Epithelial cell of prostate (primary cell): ENCODE measurements around the gene GAS2.
A peak's percentile ranks its signal among the peaks of the same experiment; 100 is the strongest.

ENCODE experiments used
- DNase-seq: peaks from one replicate; pipeline ENCODE4 v3.0.0-alpha.2; 2011; ENCODE audit warnings: low read depth, low spot score
- H3K27ac ChIP-seq: fragments of 450-650 bp; 2 replicates; pipeline ENCODE4 v1.5.1; 2017; ENCODE audit warnings: mild to moderate bottlenecking

Gene GAS2

DNA sequence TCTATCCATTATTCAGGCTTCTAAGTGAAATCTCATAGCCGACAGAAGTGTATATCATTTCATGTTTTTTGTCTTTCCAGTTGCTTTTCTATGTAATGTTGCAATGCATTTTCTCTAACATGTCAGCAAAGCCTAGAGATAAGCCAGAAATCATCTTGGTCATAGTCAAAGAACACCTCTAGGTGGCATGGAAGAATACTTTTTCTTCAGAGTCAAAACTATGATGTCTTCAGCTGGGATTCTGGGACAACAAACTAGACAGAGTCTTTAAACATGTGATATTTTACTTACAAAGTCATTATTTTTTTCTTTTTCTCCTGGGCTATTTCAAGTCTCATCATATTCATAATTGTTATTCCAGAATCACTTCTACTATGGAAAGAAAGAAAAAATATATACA lies 4.4 kb downstream of the GAS2 start:
- no peak for DNase-seq
- no peak overlapping the region for H3K27ac ChIP-seq

DNA sequence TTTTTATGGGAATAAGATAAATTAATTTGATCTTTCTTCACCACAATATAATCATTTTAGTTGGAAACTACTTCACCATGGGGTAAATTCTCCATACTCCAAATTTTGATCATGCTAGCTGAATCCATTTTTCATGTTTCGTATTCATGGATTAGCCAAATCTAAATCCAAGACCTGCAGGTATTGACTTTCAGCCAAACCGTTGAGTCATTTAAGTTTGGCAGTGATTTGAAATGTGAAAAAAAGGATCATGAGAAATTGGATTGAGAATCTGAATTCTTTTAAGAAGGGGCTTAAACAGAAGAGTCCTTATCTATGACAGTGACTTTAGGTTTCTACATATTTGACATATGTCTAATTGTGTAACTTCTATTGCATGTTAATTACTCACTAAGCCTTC lies 5.3 kb downstream of the GAS2 start:
- DNase-seq: no peak
- no peak overlapping the region for H3K27ac ChIP-seq

GRCh38 chr11:22674470-22675439 lies 8.3 kb downstream of the GAS2 start:
- no peak for DNase-seq
- no peak overlapping the region for H3K27ac ChIP-seq

DNA sequence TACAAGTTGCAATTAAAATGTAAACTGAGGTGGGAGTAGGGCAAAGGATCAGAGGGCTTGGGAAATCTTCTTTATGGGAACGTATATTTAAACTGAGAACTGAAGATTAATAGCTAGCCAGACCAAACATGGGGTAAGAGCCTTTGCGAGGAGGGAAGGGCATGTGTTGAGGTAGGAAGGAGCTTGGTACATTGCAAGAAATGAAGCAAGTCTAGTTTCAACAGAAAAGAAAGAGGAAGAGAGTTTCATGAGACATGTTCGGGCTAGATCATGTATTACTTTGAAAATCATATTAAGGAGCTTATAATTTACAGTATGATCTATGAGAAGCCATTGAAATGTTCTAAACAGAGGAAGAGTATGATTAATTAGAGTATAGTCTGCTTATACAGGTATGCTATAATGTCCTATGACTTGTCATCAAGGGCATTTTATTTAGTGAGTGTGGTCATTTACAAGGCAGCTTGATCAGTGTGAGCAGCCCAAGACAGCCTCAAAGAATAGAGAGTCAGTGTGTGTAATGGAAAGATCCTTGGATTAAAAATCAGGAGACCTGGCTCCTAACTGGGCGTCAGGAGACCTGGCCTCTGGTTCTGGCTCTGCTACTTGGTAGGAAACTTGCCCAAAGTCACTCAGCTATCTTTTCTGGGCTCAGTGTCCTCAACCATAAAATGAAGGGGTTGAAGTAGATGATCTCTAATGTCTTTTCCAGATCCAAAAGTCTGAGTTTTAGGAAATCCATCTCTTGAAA lies 10.9 kb downstream of the GAS2 start:
- H3K27ac ChIP-seq: peak overlapping the region; percentile 19
- no peak for DNase-seq

DNA sequence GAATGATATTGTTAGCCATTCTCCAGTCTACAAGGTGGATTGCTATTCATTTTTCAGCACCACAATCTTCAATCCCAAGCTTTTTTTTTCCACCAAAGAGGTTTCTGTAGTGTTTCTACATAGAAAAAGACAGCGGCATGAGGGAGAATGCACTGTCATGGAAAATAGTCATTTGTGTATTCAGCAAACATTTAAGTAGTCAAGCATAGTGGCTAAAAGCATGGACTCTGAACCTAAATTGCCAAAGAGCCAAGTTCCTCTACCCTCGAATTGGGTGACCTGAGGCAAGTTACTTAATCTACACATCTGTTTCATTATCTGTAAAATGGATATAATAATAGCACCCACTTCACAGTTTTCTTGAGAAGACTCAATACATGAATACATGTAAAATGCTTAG lies 14.2 kb downstream of the GAS2 start:
- no peak for DNase-seq
- H3K27ac ChIP-seq: no peak overlapping the region

DNA sequence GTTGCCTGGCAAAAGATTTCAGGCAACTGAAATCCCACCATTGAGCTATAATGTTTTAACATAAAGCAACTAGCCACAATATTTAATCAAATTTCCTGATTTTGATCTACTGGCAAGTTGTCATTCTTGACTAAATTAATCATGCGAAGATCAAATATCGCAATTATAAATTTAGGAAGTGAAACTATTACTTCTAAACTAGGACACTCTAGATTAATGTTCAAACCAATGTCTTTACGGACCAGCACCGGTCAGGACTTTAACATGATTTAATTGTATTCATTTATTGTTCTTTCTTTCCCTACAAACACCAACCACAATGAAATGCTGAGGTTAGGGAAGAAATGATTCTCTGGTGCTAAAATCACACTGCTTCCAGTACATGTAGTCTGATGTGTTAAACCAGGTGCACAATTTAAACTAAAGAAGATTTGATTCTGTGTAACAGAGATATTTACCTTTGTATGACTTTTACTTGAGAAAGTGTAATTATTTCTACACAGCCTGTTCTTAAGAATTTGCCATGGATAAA lies 14.9 kb downstream of the GAS2 start:
- no peak for DNase-seq
- H3K27ac ChIP-seq: no peak overlapping the region

DNA sequence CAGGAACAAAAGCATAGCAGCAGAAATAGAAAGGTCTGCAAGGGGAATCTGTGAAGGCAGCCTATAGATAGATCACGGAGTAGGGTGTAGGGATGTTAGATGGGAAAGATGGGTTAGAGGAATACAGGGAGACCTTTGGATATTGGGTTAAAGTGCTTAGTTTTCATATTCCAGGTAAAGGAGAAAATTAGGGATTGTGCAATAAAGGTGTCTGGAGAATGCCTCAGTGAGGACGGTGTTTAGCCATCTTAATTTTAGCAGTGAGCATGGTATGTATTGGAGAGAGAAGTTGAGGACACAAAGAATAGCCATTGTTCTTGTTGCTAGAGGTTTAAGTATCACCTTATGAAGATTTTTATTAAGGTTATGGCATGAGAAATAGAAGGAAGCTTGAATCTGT lies 17.7 kb downstream of the GAS2 start:
- no peak overlapping the region for H3K27ac ChIP-seq
- no peak for DNase-seq

DNA sequence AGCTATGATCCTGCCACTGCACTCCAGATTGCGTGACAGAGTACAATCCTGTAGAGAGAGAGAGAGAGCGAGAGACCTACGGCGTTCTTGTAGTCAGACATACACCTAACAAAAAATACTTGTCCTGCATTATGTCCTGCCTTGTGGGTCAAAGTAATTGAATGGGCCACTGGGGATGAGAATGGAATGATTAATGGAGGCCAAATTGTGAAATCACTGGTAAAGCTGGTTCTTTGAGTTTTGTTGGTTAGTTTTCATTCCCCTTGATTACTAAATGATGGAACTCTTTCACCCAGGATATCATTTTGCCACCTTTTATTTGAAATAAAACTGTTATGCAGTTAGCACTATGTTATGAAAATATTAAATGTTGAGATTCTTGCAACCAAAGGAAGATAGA lies 18.7 kb downstream of the GAS2 start:
- no peak overlapping the region for H3K27ac ChIP-seq
- DNase-seq: no peak

- no peak overlapping the region for H3K27ac ChIP-seq
- DNase-seq: no peak
These were observed 22.5 kb downstream of the GAS2 start for GRCh38 chr11:22688914-22689313.

GRCh38 chr11:22690257-22690656 lies 23.8 kb downstream of the GAS2 start:
- DNase-seq: no peak
- no peak overlapping the region for H3K27ac ChIP-seq

GRCh38 chr11:22690871-22691270 lies 24.5 kb downstream of the GAS2 start:
- H3K27ac ChIP-seq: no peak overlapping the region
- no peak for DNase-seq

DNA sequence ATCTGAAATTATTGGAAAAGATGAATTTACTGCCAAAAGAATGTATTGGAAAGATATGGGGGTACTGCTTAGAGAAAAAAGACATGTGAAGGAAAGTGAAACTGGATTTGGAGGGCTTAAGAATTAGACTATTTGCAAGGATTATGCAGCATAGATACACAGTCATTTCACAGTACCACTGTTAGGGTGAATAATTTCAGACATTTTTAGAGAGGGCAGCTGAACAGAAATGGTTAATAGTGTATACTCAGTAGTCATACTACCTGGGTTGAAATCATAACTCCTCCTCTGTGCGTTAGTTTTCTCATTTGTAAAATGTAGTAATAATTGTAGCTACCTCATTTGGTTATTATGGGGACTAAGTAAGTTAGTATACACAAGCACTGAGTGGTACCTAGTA lies 33.0 kb downstream of the GAS2 start:
- DNase-seq: no peak
- H3K27ac ChIP-seq: no peak overlapping the region

- DNase-seq: no peak
- H3K27ac ChIP-seq: no peak overlapping the region
These were observed 35.6 kb downstream of the GAS2 start for GRCh38 chr11:22702031-22702430.

DNA sequence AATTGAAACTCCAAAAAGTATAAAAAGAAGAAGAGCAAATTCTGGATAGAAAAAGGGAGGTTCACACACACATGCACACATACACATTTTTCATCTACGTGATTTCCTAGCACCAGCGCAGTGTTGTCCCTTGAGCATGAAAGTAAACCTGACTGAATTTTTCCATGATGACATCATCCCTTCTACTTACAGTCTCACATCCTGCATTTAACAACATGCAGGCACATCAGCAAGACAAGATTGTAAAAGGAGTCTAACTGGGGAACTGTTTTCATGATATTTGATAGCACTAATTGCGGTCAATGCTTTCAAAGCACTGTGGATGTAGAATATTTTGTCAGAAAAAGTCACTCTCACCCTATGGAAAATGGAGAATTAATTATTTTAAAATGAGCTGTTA lies 36.6 kb downstream of the GAS2 start:
- peak overlapping the region; percentile 50 for H3K27ac ChIP-seq
- peak; percentile 60 for DNase-seq

DNA sequence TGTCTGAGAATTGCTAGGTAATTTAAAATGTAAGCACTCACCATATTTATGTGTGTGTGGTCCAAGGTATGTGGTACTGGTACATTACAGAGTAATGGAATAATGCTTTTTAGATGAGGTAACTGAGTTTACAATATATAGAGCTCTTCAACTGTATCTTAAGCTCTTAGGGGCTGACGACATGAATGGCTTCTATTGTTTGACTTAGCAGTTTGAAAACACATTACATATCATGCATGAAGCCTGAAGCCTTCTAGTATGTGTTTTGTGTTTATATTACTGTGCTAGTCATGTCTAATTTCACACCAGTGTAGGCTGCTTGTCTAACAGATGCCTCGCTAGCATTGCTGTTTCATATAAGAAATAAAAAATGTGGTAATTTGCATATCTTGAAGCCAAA lies 37.2 kb downstream of the GAS2 start:
- peak overlapping the region; percentile 50 for H3K27ac ChIP-seq
- no peak for DNase-seq

- no peak overlapping the region for H3K27ac ChIP-seq
- DNase-seq: no peak
These were observed 40.9 kb downstream of the GAS2 start for GRCh38 chr11:22707119-22707899.

DNA sequence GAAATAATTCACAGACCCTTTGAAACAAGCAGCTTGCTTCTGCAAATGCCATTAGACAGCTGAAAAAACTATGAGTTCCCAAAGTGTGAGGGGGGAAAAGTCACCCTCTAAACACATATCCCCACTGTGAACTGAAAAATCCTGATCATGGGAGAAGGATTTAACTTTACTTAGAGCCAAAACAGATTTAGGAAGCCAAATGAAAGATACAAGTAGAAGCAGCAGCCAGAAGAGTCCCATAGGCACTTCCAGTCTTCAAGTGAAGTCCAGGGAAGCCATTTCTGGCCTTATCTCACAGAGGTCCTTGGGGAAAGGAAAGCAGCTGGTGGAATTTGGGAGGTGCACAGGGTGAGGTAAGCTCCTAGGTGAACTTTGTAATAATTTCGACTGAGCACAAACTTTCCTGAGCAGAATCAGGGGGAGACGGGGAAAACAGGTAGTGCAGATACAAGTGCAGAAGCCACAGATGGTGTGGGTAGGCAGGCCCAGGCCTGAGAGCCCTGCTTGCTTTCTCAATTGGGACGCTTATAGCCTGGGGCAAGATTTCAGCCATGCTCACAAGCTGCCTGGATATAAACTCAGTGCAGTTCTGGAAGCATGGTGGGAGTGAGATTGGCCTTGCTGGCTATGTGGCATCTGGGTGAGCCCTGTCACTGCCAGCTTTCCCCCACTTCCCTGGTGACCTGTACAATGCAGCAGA lies 44.8 kb downstream of the GAS2 start:
- DNase-seq: peak; percentile 59
- H3K27ac ChIP-seq: peak overlapping the region; percentile 50

- H3K27ac ChIP-seq: peak overlapping the region; percentile 50
- DNase-seq: no peak
These were observed 45.5 kb downstream of the GAS2 start for GRCh38 chr11:22711880-22712279.

DNA sequence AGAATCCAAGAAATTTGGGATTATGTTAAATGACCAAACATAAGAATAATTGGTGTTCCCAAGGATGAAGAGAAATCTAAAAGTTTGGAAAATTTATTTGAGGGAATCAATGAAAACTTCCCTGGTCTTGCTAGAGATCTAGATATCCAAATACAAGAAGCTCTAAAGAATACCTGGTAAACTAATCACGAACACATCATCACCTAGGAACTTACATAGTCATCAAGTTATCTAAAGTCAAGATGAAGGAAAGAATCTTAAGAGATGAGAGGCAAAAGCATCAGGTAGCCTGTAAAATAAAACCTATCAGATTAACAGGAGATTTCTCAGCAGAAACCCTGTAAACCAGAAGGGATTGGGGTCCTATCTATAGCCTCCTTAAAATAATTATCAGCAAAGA lies 46.9 kb downstream of the GAS2 start:
- H3K27ac ChIP-seq: no peak overlapping the region
- DNase-seq: no peak

DNA sequence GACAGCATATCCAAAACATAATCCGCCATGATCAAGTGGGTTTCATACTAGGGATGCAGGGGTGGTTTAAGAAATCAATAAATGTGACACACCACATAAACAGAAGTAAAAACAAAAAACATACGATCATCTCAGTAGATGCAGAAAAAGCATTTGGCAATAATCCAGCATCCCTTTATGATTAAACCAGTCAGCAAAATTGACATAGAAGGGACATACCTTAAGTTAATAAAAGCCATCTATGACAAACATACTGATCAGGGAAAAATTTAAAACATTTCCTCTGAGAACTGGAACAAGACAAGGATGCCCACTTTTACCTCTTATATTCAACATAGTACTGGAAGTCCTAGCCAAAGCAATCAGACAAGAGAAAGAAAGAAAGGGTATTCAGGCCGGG lies 49.6 kb downstream of the GAS2 start:
- DNase-seq: no peak
- H3K27ac ChIP-seq: no peak overlapping the region
